ENCODE data around the gene ARFGAP3.

ARFGAP3 gene

GRCh38 chr22:42834177-42834949 is 22.7 kb downstream of the ARFGAP3 start:
- no peak for DNase-seq
- H3K4me1 Mint-ChIP-seq = peaks cover 2 to 8% of the 10 kb centered on the region in 2 donors
- H3K27ac Mint-ChIP-seq = no peak overlapping the region
- H3K27me3 Mint-ChIP-seq = no peaks in the 10 kb centered on the region
- H3K36me3 Mint-ChIP-seq = peaks cover 39 to 41% of the 10 kb centered on the region in 2 donors
- ATAC-seq (replicated peaks) = no peak
- no peak overlapping the region for H3K4me3 Mint-ChIP-seq
- H3K9me3 Mint-ChIP-seq = no peaks in the 10 kb centered on the region

GRCh38 chr22:42833104-42833503 is 24.0 kb downstream of the ARFGAP3 start:
- DNase-seq (no peak), ATAC-seq (replicated peaks) (no peak)
- Mint-ChIP-seq H3K27me3 (no peaks in the 10 kb centered on the region), H3K9me3 (no peaks in the 10 kb centered on the region), H3K27ac (no peak overlapping the region), H3K4me3 (no peak overlapping the region), H3K36me3 (peaks cover 39 to 43% of the 10 kb centered on the region in 2 donors), H3K4me1 (peaks cover 2 to 8% of the 10 kb centered on the region in 2 donors)

GRCh38 chr22:42831712-42832111 is 25.4 kb downstream of the ARFGAP3 start:
- Mint-ChIP-seq H3K27ac (no peak overlapping the region), H3K36me3 (peaks cover 37 to 43% of the 10 kb centered on the region in 2 donors), H3K9me3 (no peaks in the 10 kb centered on the region), H3K4me1 (peaks cover 2 to 8% of the 10 kb centered on the region in 2 donors), H3K27me3 (no peaks in the 10 kb centered on the region), H3K4me3 (no peak overlapping the region)
- DNase-seq (no peak), ATAC-seq (replicated peaks) (no peak)

- H3K27me3 Mint-ChIP-seq = no peaks in the 10 kb centered on the region
- no peaks in the 10 kb centered on the region for H3K9me3 Mint-ChIP-seq
- ATAC-seq (replicated peaks) (no peak), DNase-seq (no peak)
- peaks cover 37 to 38% of the 10 kb centered on the region in 2 donors for H3K36me3 Mint-ChIP-seq
- H3K4me1 Mint-ChIP-seq = peaks cover 2 to 8% of the 10 kb centered on the region in 2 donors
- H3K4me3 Mint-ChIP-seq = no peak overlapping the region
- H3K27ac Mint-ChIP-seq = no peak overlapping the region
Measured at GRCh38 chr22:42830161-42830560, 26.9 kb downstream of the ARFGAP3 start.

- Mint-ChIP-seq H3K4me1 (peaks cover under 1 to 3% of the 10 kb centered on the region in 2 donors), H3K36me3 (peaks cover 37% of the 10 kb centered on the region in 2 donors), H3K27ac (no peak overlapping the region), H3K4me3 (no peak overlapping the region), H3K9me3 (no peaks in the 10 kb centered on the region), H3K27me3 (no peaks in the 10 kb centered on the region)
- DNase-seq (no peak), ATAC-seq (replicated peaks) (no peak)
Measured at GRCh38 chr22:42829302-42829701, 27.8 kb downstream of the ARFGAP3 start.

GRCh38 chr22:42825796-42826195 is 31.3 kb downstream of the ARFGAP3 start:
- H3K9me3 Mint-ChIP-seq = no peaks in the 10 kb centered on the region
- H3K27ac Mint-ChIP-seq = no peak overlapping the region
- peaks cover 0 to 2% of the 10 kb centered on the region in 2 donors for H3K4me1 Mint-ChIP-seq
- no peak for ATAC-seq (replicated peaks)
- H3K27me3 Mint-ChIP-seq = no peaks in the 10 kb centered on the region
- DNase-seq = no peak
- peaks cover 33 to 34% of the 10 kb centered on the region in 2 donors for H3K36me3 Mint-ChIP-seq
- H3K4me3 Mint-ChIP-seq = no peak overlapping the region

GRCh38 chr22:42821386-42821785 is 35.7 kb downstream of the ARFGAP3 start:
- no peak overlapping the region for H3K27ac Mint-ChIP-seq
- DNase-seq (no peak), ATAC-seq (replicated peaks) (no peak)
- no peak overlapping the region for H3K4me3 Mint-ChIP-seq
- no peaks in the 10 kb centered on the region for H3K9me3 Mint-ChIP-seq
- no peaks in the 10 kb centered on the region for H3K27me3 Mint-ChIP-seq
- H3K36me3 Mint-ChIP-seq = peaks cover 32 to 33% of the 10 kb centered on the region in 2 donors
- H3K4me1 Mint-ChIP-seq = peaks cover 0 to 8% of the 10 kb centered on the region in 2 donors

GRCh38 chr22:42820045-42820763 is 36.9 kb downstream of the ARFGAP3 start:
- DNase-seq (no peak), ATAC-seq (replicated peaks) (no peak)
- peaks cover 0 to 8% of the 10 kb centered on the region in 2 donors for H3K4me1 Mint-ChIP-seq
- H3K27me3 Mint-ChIP-seq = no peaks in the 10 kb centered on the region
- no peaks in the 10 kb centered on the region for H3K9me3 Mint-ChIP-seq
- peaks cover 29 to 34% of the 10 kb centered on the region in 2 donors for H3K36me3 Mint-ChIP-seq
- H3K27ac Mint-ChIP-seq = no peak overlapping the region
- H3K4me3 Mint-ChIP-seq = no peak overlapping the region

- no peaks in the 10 kb centered on the region for H3K27me3 Mint-ChIP-seq
- no peaks in the 10 kb centered on the region for H3K9me3 Mint-ChIP-seq
- H3K4me1 Mint-ChIP-seq = peaks cover 0 to 8% of the 10 kb centered on the region in 2 donors
- peaks cover 25 to 34% of the 10 kb centered on the region in 2 donors for H3K36me3 Mint-ChIP-seq
- H3K4me3 Mint-ChIP-seq = no peak overlapping the region
- DNase-seq (no peak), ATAC-seq (replicated peaks) (no peak)
- no peak overlapping the region for H3K27ac Mint-ChIP-seq
Measured at GRCh38 chr22:42819412-42820044, 37.5 kb downstream of the ARFGAP3 start.

- DNase-seq = no peak
- Mint-ChIP-seq H3K9me3 (no peaks in the 10 kb centered on the region), H3K27me3 (no peaks in the 10 kb centered on the region), H3K4me1 (peaks cover 0 to 8% of the 10 kb centered on the region in 2 donors), H3K27ac (no peak overlapping the region), H3K36me3 (peaks cover 28 to 41% of the 10 kb centered on the region in 2 donors), H3K4me3 (no peak overlapping the region)
- ATAC-seq (replicated peaks) = no peak
Measured at GRCh38 chr22:42817556-42817955, 39.5 kb downstream of the ARFGAP3 start.

GRCh38 chr22:42816336-42816735 is 40.7 kb downstream of the ARFGAP3 start:
- Mint-ChIP-seq H3K27ac (no peak overlapping the region), H3K9me3 (no peaks in the 10 kb centered on the region), H3K27me3 (no peaks in the 10 kb centered on the region), H3K36me3 (peaks cover 24 to 42% of the 10 kb centered on the region in 2 donors), H3K4me3 (no peak overlapping the region), H3K4me1 (peaks cover 0 to 8% of the 10 kb centered on the region in 2 donors)
- no peak for ATAC-seq (replicated peaks)
- no peak for DNase-seq

GRCh38 chr22:42814616-42815015 is 42.5 kb downstream of the ARFGAP3 start:
- Mint-ChIP-seq H3K9me3 (no peaks in the 10 kb centered on the region), H3K36me3 (peaks cover 24 to 40% of the 10 kb centered on the region in 2 donors), H3K27me3 (no peaks in the 10 kb centered on the region), H3K27ac (no peak overlapping the region), H3K4me3 (no peak overlapping the region), H3K4me1 (no peaks in the 10 kb centered on the region)
- DNase-seq (no peak), ATAC-seq (replicated peaks) (no peak)

- H3K4me1 Mint-ChIP-seq = no peaks in the 10 kb centered on the region
- no peak overlapping the region for H3K4me3 Mint-ChIP-seq
- H3K27ac Mint-ChIP-seq = no peak overlapping the region
- no peaks in the 10 kb centered on the region for H3K27me3 Mint-ChIP-seq
- DNase-seq (no peak), ATAC-seq (replicated peaks) (no peak)
- no peaks in the 10 kb centered on the region for H3K9me3 Mint-ChIP-seq
- peaks cover 25 to 42% of the 10 kb centered on the region in 2 donors for H3K36me3 Mint-ChIP-seq
Measured at GRCh38 chr22:42814215-42814614, 42.9 kb downstream of the ARFGAP3 start.

- no peak overlapping the region for H3K4me3 Mint-ChIP-seq
- H3K4me1 Mint-ChIP-seq = no peaks in the 10 kb centered on the region
- DNase-seq = no peak
- ATAC-seq (replicated peaks) = no peak
- no peaks in the 10 kb centered on the region for H3K9me3 Mint-ChIP-seq
- no peak overlapping the region for H3K27ac Mint-ChIP-seq
- H3K27me3 Mint-ChIP-seq = no peaks in the 10 kb centered on the region
- H3K36me3 Mint-ChIP-seq = peaks cover 29 to 46% of the 10 kb centered on the region in 2 donors
Measured at GRCh38 chr22:42813501-42813900, 43.6 kb downstream of the ARFGAP3 start.

Measured in stimulated activated naive B cell treated with anti-CD40 and anti-IgM and Interleukin-4, amounts not matched to agents 10 μg/mL and 1 μg/mL and 100 μg/mL, for 72 hours (primary cell).